Lung (tissue), 12 donors: ENCODE results near the gene GABBR1. TPM values are rescaled to one million over a fixed set of nuclear protein-coding genes. Genes with fewer than 3 reads are reported as not detected.

ENCODE experiments used
- ATAC-seq: fragments of 200-7000 bp; cut with Tn5 transposase; one replicate; pipeline ENCODE4 v1.9.1; 2020; ENCODE audit warnings: moderate number of reproducible peaks; ENCODE audit not compliant: insufficient read depth, low FRiP score
- DNase-seq, 3 donors: peaks; one replicate each; pipeline ENCODE4 v3.0.0-alpha.2; 2013 to 2017
- H3K27ac ChIP-seq, 2 donors: one replicate each; pipeline ENCODE4 v1.5.1; 2013; ENCODE audit warnings: mild to moderate bottlenecking in 2 of 2, moderate library complexity in 2 of 2, control low read depth in 1 of 2, inconsistent platforms in 1 of 2, low read depth in 1 of 2, low read length in 1 of 2
- H3K27me3 ChIP-seq, 3 donors: one replicate each; pipeline ENCODE4 v1.5.1; 2013; ENCODE audit warnings: low read length in 2 of 3; ENCODE audit not compliant: control insufficient read depth in 3 of 3, insufficient read depth in 3 of 3
- H3K36me3 ChIP-seq, 4 donors: one replicate each; pipeline ENCODE4 v1.5.1; 2013; ENCODE audit warnings: low read length in 4 of 4, mild to moderate bottlenecking in 1 of 4, moderate library complexity in 1 of 4; ENCODE audit not compliant: control insufficient read depth in 4 of 4, insufficient read depth in 4 of 4
- H3K4me1 ChIP-seq, 5 donors: one replicate each; pipeline ENCODE4 v1.5.1; 2013; ENCODE audit warnings: low read length in 5 of 5, mild to moderate bottlenecking in 2 of 5, moderate library complexity in 1 of 5; ENCODE audit not compliant: control insufficient read depth in 5 of 5, insufficient read depth in 5 of 5
- H3K4me3 ChIP-seq: one replicate; pipeline ENCODE4 v1.5.1; 2013; ENCODE audit warnings: mild to moderate bottlenecking, control low read depth, moderate library complexity
- H3K9ac ChIP-seq, 2 donors: one replicate each; pipeline ENCODE4 v1.5.1; 2013; ENCODE audit warnings: low read length in 2 of 2, control low read depth in 1 of 2; ENCODE audit not compliant: insufficient read depth in 1 of 2
- H3K9me3 ChIP-seq, 4 donors: one replicate each; pipeline ENCODE4 v1.5.1; 2013; ENCODE audit warnings: low read length in 3 of 4, mild to moderate bottlenecking in 1 of 4, moderate library complexity in 1 of 4; ENCODE audit not compliant: control insufficient read depth in 4 of 4, insufficient read depth in 3 of 4
- CTCF ChIP-seq: IDR thresholded peaks from 2 replicates; pipeline ENCODE4 v1.5.1; 2012; ENCODE audit warnings: mild to moderate bottlenecking; ENCODE audit errors: control extremely low read depth, extremely low read depth
- WGBS, 2 donors: extraction: QIAGEN DNeasy Blood & Tissue Kit; methylation state at CpG; one replicate each; pipeline ENCODE4 v1.1.7; 2013; 5-methylcytosine and 5-hydroxymethylcytosine counted together
- polyA plus RNA-seq, 2 donors: library from polyadenylated mRNA; stranded (reverse); fragments of 200-250 nt; gene quantifications; one replicate each; pipeline ENCODE4 v1.2.1, GENCODE V29; 2013
- total RNA-seq, 2 donors: library from RNA; depleted of rRNA in 1 of 2; stranded (reverse); fragments of >200 nt in 1 of 2; gene quantifications; one replicate each; pipeline ENCODE4 v1.2.1, GENCODE V29; 2014 to 2021
- donor health status: control.
- donor health status: control.
- donor health status: Bipolar disorder and iron deficiency.
- donor health status: healthy.
- donor health status: DM: yes; HTN: yes; CAD: no.

Gene GABBR1
- total and polyA plus RNA-seq, 4 donors, result 12.9 to 35.7 (median 25.0) TPM

- H3K4me1 ChIP-seq, result peaks cover 0 to 7% (median 0%) of the 10 kb centered on the region in 5 donors
- no peak for DNase-seq
- no peaks in the 10 kb centered on the region for H3K9me3 ChIP-seq
- no peaks in the 10 kb centered on the region for H3K36me3 ChIP-seq
- WGBS, 2 donors, result 82 to 92% methylated on average over 6 of the region's 6 CpGs
- no peak overlapping the region for H3K27ac ChIP-seq
- no peaks in the 10 kb centered on the region for H3K27me3 ChIP-seq
- ATAC-seq, result no peak
- no peak for TF ChIP-seq CTCF
- H3K4me3 ChIP-seq, result no peak overlapping the region
- no peak overlapping the region for H3K9ac ChIP-seq
Observed at GRCh38 chr6:29596381-29596900, 36.5 kb downstream of the GABBR1 start.

- Histone ChIP-seq H3K9ac (no peak overlapping the region), H3K36me3 (no peaks in the 10 kb centered on the region), H3K27ac (no peak overlapping the region), H3K27me3 (no peaks in the 10 kb centered on the region), H3K9me3 (no peaks in the 10 kb centered on the region), H3K4me1 (peaks cover 0 to 7% (median 0%) of the 10 kb centered on the region in 5 donors), H3K4me3 (no peak overlapping the region)
- DNase-seq, result no peak
- no peak for ATAC-seq
- TF ChIP-seq CTCF, result no peak
- 30 to 34% methylated on average over 4 of the region's 4 CpGs for WGBS, 2 donors
Observed at GRCh38 chr6:29593199-29593855, 39.7 kb downstream of the GABBR1 start.

- Histone ChIP-seq H3K4me1 (peaks cover 0 to 7% (median 0%) of the 10 kb centered on the region in 5 donors), H3K4me3 (no peak overlapping the region), H3K27me3 (no peaks in the 10 kb centered on the region), H3K36me3 (no peaks in the 10 kb centered on the region), H3K9me3 (no peaks in the 10 kb centered on the region), H3K27ac (no peak overlapping the region), H3K9ac (no peak overlapping the region)
- DNase-seq, result no peak
- ATAC-seq, result no peak
- 75 to 84% methylated on average over 2 of the region's 2 CpGs for WGBS, 2 donors
- TF ChIP-seq CTCF, result no peak
Observed at GRCh38 chr6:29591677-29592076, 41.3 kb downstream of the GABBR1 start.
